GM11168 (cell line): Measurements from ENCODE around the gene MATR3.

Source experiments
- in situ Hi-C: fragments of 300-500 bp; cut with MboI; formaldehyde crosslinking; loops from one replicate; pipeline ENCODE4 v1.12.0; 2022; ENCODE audit warnings: low sequenced_read_pairs; ENCODE audit not compliant: unreplicated experiment

MATR3 gene

GRCh38 chr5:139378941-139379361, 85.4 kb downstream of the MATR3 start:
- in situ Hi-C loops = loop anchor here (5.0 kb wide), 1 partner anchor 37 kb away; the partner anchor contains the start of gene PAIP2

DNA sequence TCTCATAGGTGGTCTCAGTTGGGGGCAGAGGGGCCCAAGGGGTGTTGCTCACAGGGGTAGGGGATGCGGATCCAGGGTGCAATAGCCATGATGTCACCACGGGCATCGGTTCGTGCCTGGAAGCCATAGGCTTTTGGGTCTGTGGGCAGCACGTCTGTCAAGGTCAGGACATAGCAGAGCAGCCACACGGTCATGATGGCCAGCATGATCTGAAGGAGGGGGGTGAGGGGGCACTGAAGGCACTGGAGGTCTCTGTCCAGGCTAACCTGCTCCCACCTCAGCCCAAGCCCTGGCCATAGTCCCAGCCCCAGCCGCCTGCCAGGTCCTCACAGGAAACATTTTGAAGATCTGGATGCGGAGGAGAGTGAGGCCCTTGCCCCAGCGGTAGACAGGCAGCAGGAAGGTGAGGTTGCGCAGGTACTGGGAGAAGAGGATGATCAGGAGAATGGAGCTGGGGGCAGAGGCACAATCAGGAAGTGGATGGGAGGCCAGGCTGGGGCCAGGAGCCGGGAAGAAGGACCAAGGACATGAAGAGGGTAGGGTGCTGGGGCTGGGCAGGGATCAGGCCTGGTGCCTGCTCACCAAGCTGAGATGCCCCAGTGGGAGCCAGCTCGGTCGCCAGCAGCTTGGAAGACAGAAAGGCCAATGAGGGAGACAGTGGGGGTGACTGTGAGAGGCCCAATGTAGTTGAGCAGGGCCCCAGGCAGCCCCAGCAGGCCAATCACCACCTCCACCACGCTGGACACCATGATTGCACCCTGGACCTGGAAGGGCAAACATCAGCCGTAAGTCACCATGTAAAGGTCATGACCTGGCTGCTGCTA, 86.3 kb downstream of the MATR3 start:
- in situ Hi-C loops = loop anchor here (5.0 kb wide), 1 partner anchor 38 kb away; the partner anchor contains the start of gene PAIP2
